H9 (cell line): ENCODE measurements around the gene SGTB. TPM values are rescaled to one million over a fixed set of nuclear protein-coding genes. Genes with fewer than 3 reads are reported as not detected.

Source experiments
- DNase-seq: peaks from one replicate; pipeline ENCODE4 v3.0.0-alpha.2; 2017
- H2AFZ ChIP-seq: one replicate; pipeline ENCODE4 v1.6.1; 2013; ENCODE audit warnings: mild to moderate bottlenecking, low read length, control low read depth, moderate library complexity
- H2AK5ac ChIP-seq: 2 replicates; pipeline ENCODE4 v1.6.1; 2013; ENCODE audit warnings: low read length, control low read depth, mixed read lengths; ENCODE audit not compliant: insufficient read length
- H2BK120ac ChIP-seq: one replicate; pipeline ENCODE4 v1.6.1; 2013; ENCODE audit warnings: low read depth, mild to moderate bottlenecking, low read length, control low read depth, inconsistent platforms; ENCODE audit not compliant: poor library complexity, severe bottlenecking
- H2BK12ac ChIP-seq: 2 replicates; pipeline ENCODE4 v1.6.1; 2013; ENCODE audit warnings: low read length, control low read depth, mixed read lengths, low read depth; ENCODE audit not compliant: insufficient read length
- H2BK15ac ChIP-seq: 2 replicates; pipeline ENCODE4 v1.6.1; 2013; ENCODE audit warnings: low read depth, low read length, control low read depth
- H2BK20ac ChIP-seq: one replicate; pipeline ENCODE4 v1.6.1; 2013; ENCODE audit warnings: low read depth, mild to moderate bottlenecking, low read length, control low read depth, inconsistent platforms; ENCODE audit not compliant: poor library complexity, severe bottlenecking
- H2BK5ac ChIP-seq: 2 replicates; pipeline ENCODE4 v1.6.1; 2013; ENCODE audit warnings: low read length, control low read depth, mixed read lengths; ENCODE audit not compliant: insufficient read length
- H3K14ac ChIP-seq: 2 replicates; pipeline ENCODE4 v1.6.1; 2013; ENCODE audit warnings: low read length, control low read depth; ENCODE audit not compliant: insufficient read depth
- H3K18ac ChIP-seq: 2 replicates; pipeline ENCODE4 v1.6.1; 2013; ENCODE audit warnings: low read depth, mild to moderate bottlenecking, mixed read lengths, low read length, control low read depth; ENCODE audit not compliant: insufficient read length
- H3K23ac ChIP-seq: 2 replicates; pipeline ENCODE4 v1.6.1; 2013; ENCODE audit warnings: low read length, control low read depth, mixed read lengths, low read depth; ENCODE audit not compliant: insufficient read length
- H3K23me2 ChIP-seq: 2 replicates; pipeline ENCODE4 v1.6.1; 2013; ENCODE audit warnings: low read depth, mild to moderate bottlenecking, mixed read lengths, low read length, control low read depth; ENCODE audit not compliant: insufficient read length, poor library complexity, severe bottlenecking
- H3K27ac ChIP-seq: 2 replicates; pipeline ENCODE4 v1.5.1; 2013; ENCODE audit warnings: low read length, control low read depth, mixed read lengths, low read depth; ENCODE audit not compliant: insufficient read length
- H3K27me3 ChIP-seq: 2 replicates; pipeline ENCODE4 v1.6.1; 2013; ENCODE audit warnings: low read length, control low read depth, inconsistent platforms; ENCODE audit not compliant: insufficient read depth
- H3K4ac ChIP-seq: 2 replicates; pipeline ENCODE4 v1.6.1; 2013; ENCODE audit warnings: low read depth, mild to moderate bottlenecking, control low read depth, inconsistent platforms, low read length, moderate library complexity
- H3K4me1 ChIP-seq: 2 replicates; pipeline ENCODE4 v1.6.1; 2013; ENCODE audit warnings: low read length, control low read depth, inconsistent platforms; ENCODE audit not compliant: insufficient read depth
- H3K4me2 ChIP-seq: 2 replicates; pipeline ENCODE4 v1.6.1; 2013; ENCODE audit warnings: low read length, control low read depth, mixed read lengths; ENCODE audit not compliant: insufficient read length, insufficient read depth
- H3K56ac ChIP-seq: 2 replicates; pipeline ENCODE4 v1.6.1; 2013; ENCODE audit warnings: low read depth, mild to moderate bottlenecking, mixed read lengths, low read length, control low read depth; ENCODE audit not compliant: insufficient read length
- H3K79me1 ChIP-seq: 2 replicates; pipeline ENCODE4 v1.6.1; 2013; ENCODE audit warnings: low read depth, mild to moderate bottlenecking, moderate library complexity, low read length, control low read depth, inconsistent platforms; ENCODE audit not compliant: insufficient read depth, poor library complexity, severe bottlenecking
- H3K79me2 ChIP-seq: 2 replicates; pipeline ENCODE4 v1.6.1; 2013; ENCODE audit warnings: low read length, control low read depth, inconsistent platforms; ENCODE audit not compliant: insufficient read depth
- H3K9ac ChIP-seq: 2 replicates; pipeline ENCODE4 v1.6.1; 2013; ENCODE audit warnings: low read length, control low read depth, mixed read lengths; ENCODE audit not compliant: insufficient read length; ENCODE audit errors: extremely low read depth
- H3K9me3 ChIP-seq: one replicate; pipeline ENCODE4 v1.6.1; 2013; ENCODE audit warnings: low read depth, low read length, inconsistent platforms; ENCODE audit not compliant: control insufficient read depth
- H3T11ph ChIP-seq: one replicate; pipeline ENCODE4 v1.6.1; 2013; ENCODE audit warnings: mild to moderate bottlenecking, low read length, control low read depth, inconsistent platforms
- H4K20me1 ChIP-seq: one replicate; pipeline ENCODE4 v1.6.1; 2013; ENCODE audit not compliant: control insufficient read depth, insufficient read length, insufficient read depth
- H4K5ac ChIP-seq: 2 replicates; pipeline ENCODE4 v1.6.1; 2013; ENCODE audit warnings: low read depth, mild to moderate bottlenecking, mixed read lengths, low read length, control low read depth; ENCODE audit not compliant: insufficient read length
- H4K8ac ChIP-seq: replicated peaks from 2 replicates; pipeline ENCODE4 v1.6.1; 2013; ENCODE audit warnings: low read length, control low read depth, mixed read lengths, low read depth; ENCODE audit not compliant: insufficient read length
- H4K91ac ChIP-seq: 2 replicates; pipeline ENCODE4 v1.6.1; 2013; ENCODE audit warnings: low read depth, mild to moderate bottlenecking, moderate library complexity, mixed read lengths, low read length, control low read depth; ENCODE audit not compliant: insufficient read length
- H3K27ac Mint-ChIP-seq, 3 experiments: 2 replicates in 2 of 3; 3 replicates in 1 of 3; pipeline ENCODE4 v1.8.0; 2020 to 2021; ENCODE audit warnings: mixed read lengths in 3 of 3, mild to moderate bottlenecking in 1 of 3, moderate library complexity in 1 of 3
- H3K27me3 Mint-ChIP-seq: 2 replicates; pipeline ENCODE4 v1.8.0; 2021; ENCODE audit warnings: low read depth, mild to moderate bottlenecking, moderate library complexity, mixed read lengths
- H3K36me3 Mint-ChIP-seq, 3 experiments: 2 replicates in 2 of 3; 3 replicates in 1 of 3; pipeline ENCODE4 v1.8.0; 2020 to 2021; ENCODE audit warnings: low read depth in 3 of 3, mixed read lengths in 3 of 3; ENCODE audit not compliant: insufficient read depth in 1 of 3
- H3K4me1 Mint-ChIP-seq, 2 experiments: 2 replicates each; pipeline ENCODE4 v1.8.0; 2020; ENCODE audit warnings: mixed read lengths in 2 of 2
- H3K4me3 Mint-ChIP-seq, 2 experiments: 2 replicates in 1 of 2; 3 replicates in 1 of 2; pipeline ENCODE4 v1.8.0; 2020 to 2021; ENCODE audit warnings: mild to moderate bottlenecking in 2 of 2, mixed read lengths in 2 of 2, moderate library complexity in 1 of 2
- H3K9me3 Mint-ChIP-seq, 2 experiments: 2 replicates in 1 of 2; 3 replicates in 1 of 2; pipeline ENCODE4 v1.8.0; 2020; ENCODE audit warnings: mild to moderate bottlenecking in 2 of 2, mixed read lengths in 2 of 2, moderate library complexity in 1 of 2
- CTCF ChIP-seq: fragments of 200-600 bp; sonication (generic); conservative IDR thresholded peaks from 3 replicates; pipeline ENCODE4 v1.8.0; 2021; ENCODE audit warnings: antibody characterized with exemption, mild to moderate bottlenecking
- WGBS: extraction: QIAGEN DNeasy Blood & Tissue Kit; methylation state at CpG from one replicate; pipeline ENCODE4 v1.1.7; 2013; ENCODE audit warnings: missing lambda C conversion rate, low lambda C conversion rate, mixed read lengths; ENCODE audit not compliant: insufficient read length; ENCODE audit errors: extremely low coverage; 5-methylcytosine and 5-hydroxymethylcytosine counted together
- total RNA-seq: library from RNA; stranded (reverse); gene quantifications from 2 replicates; pipeline ENCODE4 v1.2.1, GENCODE V29; 2021

The SGTB gene
- total RNA-seq, 1 experiment from 2014 or later: 18.7 TPM

GRCh38 chr5:65728218-65728617 is 6.3 kb upstream of the SGTB start:
- Histone ChIP-seq H3K18ac (no peak overlapping the region), H4K8ac (no peak overlapping the region), H3K4me1 (no peaks in the 10 kb centered on the region), H2AFZ (no peak overlapping the region), H2BK5ac (no peak overlapping the region), H2BK20ac (no peak overlapping the region), H3T11ph (no peak overlapping the region), H3K9me3 (no peaks in the 10 kb centered on the region), H3K56ac (no peak overlapping the region), H3K23me2 (peaks cover 1% of the 10 kb centered on the region), H3K79me1 (peaks cover 16% of the 10 kb centered on the region), H2AK5ac (no peak overlapping the region), H3K23ac (no peak overlapping the region), H4K20me1 (no peaks in the 10 kb centered on the region), H2BK120ac (no peak overlapping the region), H3K4ac (no peak overlapping the region), H3K27me3 (no peaks in the 10 kb centered on the region), H2BK12ac (no peak overlapping the region), H3K4me2 (no peak overlapping the region), H2BK15ac (no peak overlapping the region), H3K27ac (no peak overlapping the region), H4K5ac (no peak overlapping the region), H4K91ac (no peak overlapping the region), H3K14ac (no peak overlapping the region), H3K79me2 (peaks cover 42% of the 10 kb centered on the region; the same call in 1 of the 2 replicates), H3K9ac (no peak overlapping the region)
- no peak overlapping the region for H3K4me3 Mint-ChIP-seq
- H3K27me3 Mint-ChIP-seq: no peaks in the 10 kb centered on the region; the same call in 1 of the 2 replicates
- H3K4me1 Mint-ChIP-seq: peaks cover 25 to 32% of the 10 kb centered on the region in 2 experiments
- H3K9me3 Mint-ChIP-seq: no peaks in the 10 kb centered on the region; a peak in 1 of 5 replicates
- no CpG with 5 or more reads among the region's 1 CpG for WGBS
- DNase-seq: no peak
- no peak for TF ChIP-seq CTCF
- no peak overlapping the region for H3K27ac Mint-ChIP-seq
- peaks cover 5 to 26% (median 9%) of the 10 kb centered on the region in 3 experiments; a peak in 5 of 7 replicates for H3K36me3 Mint-ChIP-seq
